H1 (cell line): ENCODE measurements around the gene NECTIN2. TPM values are rescaled to one million over a fixed set of nuclear protein-coding genes. Genes with fewer than 3 reads are reported as not detected.

Experiments
- CTCF ChIA-PET: fragments of 300-600 bp; sonication (Branson Sonifier 250); formaldehyde crosslinking; loops from one replicate; lab custom pipeline; 2021; ENCODE audit not compliant: partially characterized antibody; lab: Charles Lee
- POLR2A ChIA-PET: fragments of 300-600 bp; sonication (Branson Sonifier 250); formaldehyde crosslinking; loops from one replicate; lab custom pipeline; 2021; ENCODE audit warnings: inconsistent platforms; ENCODE audit not compliant: partially characterized antibody; lab: Charles Lee
- DNase-seq, 2 experiments: peaks; one replicate each; pipeline versions ENCODE4 v3.0.0 to v3.0.0-alpha.2; 2010 to 2022; ENCODE audit warnings: low spot score in 2 of 2, low read depth in 1 of 2, mixed read lengths in 1 of 2
- FAIRE-seq: peaks from 2 replicates; lab custom pipeline; 2011; peaks lifted over from hg19 to GRCh38; lab: Jason Lieb, UNC
- H2AFZ ChIP-seq: 2 replicates; pipeline ENCODE4 v1.8.1; 2012; ENCODE audit warnings: low read length, inconsistent platforms
- H2AK5ac ChIP-seq: 2 replicates; pipeline ENCODE4 v1.6.1; 2013; ENCODE audit warnings: low read depth, low read length
- H2BK120ac ChIP-seq: replicated peaks from 2 replicates; pipeline ENCODE3; 2013; ENCODE audit warnings: low read depth, low read length, inconsistent platforms
- H2BK12ac ChIP-seq: 2 replicates; pipeline ENCODE4 v1.6.1; 2013; ENCODE audit warnings: low read depth, low read length
- H2BK15ac ChIP-seq: 2 replicates; pipeline ENCODE4 v1.6.1; 2013; ENCODE audit warnings: low read length
- H2BK20ac ChIP-seq: 2 replicates; pipeline ENCODE4 v1.6.1; 2013; ENCODE audit warnings: low read length
- H2BK5ac ChIP-seq: 2 replicates; pipeline ENCODE4 v1.6.1; 2013; ENCODE audit warnings: low read depth, low read length
- H3K14ac ChIP-seq: 2 replicates; pipeline ENCODE4 v1.6.1; 2013; ENCODE audit warnings: inconsistent platforms; ENCODE audit not compliant: insufficient read length
- H3K18ac ChIP-seq: 2 replicates; pipeline ENCODE4 v1.6.1; 2013; ENCODE audit warnings: low read length; ENCODE audit errors: extremely low read depth
- H3K23ac ChIP-seq: 2 replicates; pipeline ENCODE4 v1.6.1; 2013; ENCODE audit warnings: inconsistent platforms; ENCODE audit not compliant: insufficient read length
- H3K23me2 ChIP-seq: 2 replicates; pipeline ENCODE4 v1.6.1; 2013; ENCODE audit warnings: low read depth, low read length
- H3K27ac ChIP-seq: 2 replicates; pipeline ENCODE4 v1.6.1; 2011; ENCODE audit warnings: low read depth, low read length, inconsistent platforms
- H3K27me3 ChIP-seq, 4 experiments: replicated peaks in 1 of 4; 1 replicate in 1 of 4; 2 replicates in 3 of 4; pipeline versions ENCODE4 v1.6.1 to v1.8.1; 2011 to 2013; ENCODE audit warnings: low read length in 3 of 4, mild to moderate bottlenecking in 3 of 4, inconsistent platforms in 2 of 4, mixed read lengths in 2 of 4, moderate library complexity in 1 of 4; ENCODE audit not compliant: control insufficient read depth in 3 of 4, insufficient read depth in 3 of 4; ENCODE audit errors: extremely low read depth in 1 of 4
- H3K36me3 ChIP-seq, 4 experiments: 2 replicates each; pipeline versions ENCODE4 v1.6.1 to v1.8.1; 2011 to 2013; ENCODE audit warnings: mild to moderate bottlenecking in 4 of 4, low read length in 3 of 4, moderate library complexity in 2 of 4, control low read depth in 1 of 4, inconsistent platforms in 1 of 4; ENCODE audit not compliant: insufficient read depth in 4 of 4, control insufficient read depth in 2 of 4
- H3K4ac ChIP-seq: replicated peaks from 2 replicates; pipeline ENCODE3; 2013; ENCODE audit warnings: low read length, low read depth, mixed read lengths, inconsistent platforms; ENCODE audit not compliant: insufficient read length
- H3K4me1 ChIP-seq, 4 experiments: replicated peaks in 1 of 4; 1 replicate in 1 of 4; 2 replicates in 3 of 4; pipeline versions ENCODE4 v1.6.1 to v1.8.1; 2011 to 2013; ENCODE audit warnings: low read length in 3 of 4, inconsistent platforms in 2 of 4, mixed read lengths in 1 of 4; ENCODE audit not compliant: insufficient read depth in 4 of 4, control insufficient read depth in 3 of 4
- H3K4me2 ChIP-seq, 2 experiments: 2 replicates each; pipeline versions ENCODE4 v1.6.1 to v1.8.1; 2011 to 2013; ENCODE audit warnings: low read depth in 2 of 2, low read length in 2 of 2, control low read depth in 1 of 2, inconsistent platforms in 1 of 2, mild to moderate bottlenecking in 1 of 2; ENCODE audit not compliant: insufficient read depth in 1 of 2
- H3K4me3 ChIP-seq, 4 experiments: fragments of 200-600, 300-600 bp in 1 of 4; sonication (generic), shearing (Covaris generic), sonication (Bioruptor Twin) in 1 of 4; 2 replicates each; pipeline versions ENCODE4 v1.5.1 to v1.8.1; 2011 to 2016; ENCODE audit warnings: low read length in 4 of 4, low read depth in 3 of 4, control low read depth in 2 of 4, inconsistent platforms in 2 of 4, mild to moderate bottlenecking in 2 of 4, mixed read lengths in 1 of 4, moderate library complexity in 1 of 4; ENCODE audit not compliant: insufficient read depth in 2 of 4; ENCODE audit errors: extremely low read depth in 1 of 4
- H3K56ac ChIP-seq: replicated peaks from 2 replicates; pipeline ENCODE3; 2013; ENCODE audit warnings: low read depth, mild to moderate bottlenecking, mixed read lengths, low read length, inconsistent platforms; ENCODE audit not compliant: insufficient read length
- H3K79me1 ChIP-seq: 2 replicates; pipeline ENCODE4 v1.6.1; 2013; ENCODE audit warnings: low read depth, low read length, control low read depth
- H3K79me2 ChIP-seq, 2 experiments: 2 replicates each; pipeline versions ENCODE4 v1.6.1 to v1.8.1; 2012 to 2013; ENCODE audit warnings: low read length in 2 of 2, mild to moderate bottlenecking in 2 of 2, inconsistent platforms in 1 of 2; ENCODE audit not compliant: insufficient read depth in 2 of 2, control insufficient read depth in 1 of 2
- H3K9ac ChIP-seq, 4 experiments: replicated peaks in 1 of 4; 1 replicate in 1 of 4; 2 replicates in 3 of 4; pipeline versions ENCODE4 v1.6.1 to v1.8.1; 2011 to 2013; ENCODE audit warnings: low read depth in 3 of 4, low read length in 3 of 4, control low read depth in 2 of 4, mild to moderate bottlenecking in 2 of 4, moderate library complexity in 2 of 4, inconsistent platforms in 1 of 4; ENCODE audit errors: extremely low read depth in 1 of 4
- H3K9me3 ChIP-seq, 2 experiments: 2 replicates each; pipeline versions ENCODE4 v1.6.1 to v1.8.1; 2012 to 2013; ENCODE audit warnings: mild to moderate bottlenecking in 2 of 2, moderate library complexity in 2 of 2, control low read depth in 1 of 2, inconsistent platforms in 1 of 2, low read depth in 1 of 2, low read length in 1 of 2, mixed read lengths in 1 of 2; ENCODE audit not compliant: insufficient read depth in 2 of 2
- H4K20me1 ChIP-seq, 2 experiments: replicated peaks in 1 of 2; 2 replicates each; pipeline versions ENCODE3 to v1.8.1; 2011 to 2013; ENCODE audit warnings: inconsistent platforms in 2 of 2, low read length in 2 of 2, mild to moderate bottlenecking in 1 of 2; ENCODE audit not compliant: insufficient read depth in 2 of 2, control insufficient read depth in 1 of 2
- H4K5ac ChIP-seq: 2 replicates; pipeline ENCODE4 v1.6.1; 2013; ENCODE audit warnings: low read length, low read depth, mixed read lengths, inconsistent platforms; ENCODE audit not compliant: insufficient read length
- H4K8ac ChIP-seq: 2 replicates; pipeline ENCODE4 v1.8.0; 2013; ENCODE audit warnings: mild to moderate bottlenecking, moderate library complexity, low read length, inconsistent platforms; ENCODE audit not compliant: insufficient read depth; ENCODE audit errors: extremely low read depth
- H4K91ac ChIP-seq: replicated peaks from 2 replicates; pipeline ENCODE3; 2013; ENCODE audit warnings: low read length, mixed read lengths, inconsistent platforms; ENCODE audit not compliant: insufficient read length
- CHD1 ChIP-seq: IDR thresholded peaks from 2 replicates; pipeline ENCODE4 v1.6.1; 2012; ENCODE audit warnings: low read depth, low read length, improper control_type of control experiment
- POLR2A ChIP-seq, 2 experiments: IDR thresholded peaks; 1 replicate in 1 of 2; 2 replicates in 1 of 2; pipeline ENCODE4 v1.6.1; 2011; ENCODE audit warnings: low read depth in 2 of 2, low read length in 2 of 2, mild to moderate bottlenecking in 2 of 2; ENCODE audit errors: control extremely low read depth in 1 of 2
- WGBS, 2 experiments: shearing (Covaris generic) in 1 of 2; methylation state at CpG; one replicate each; pipeline versions ENCODE4 v1.1.6 to v1.1.7; 2013 to 2015; ENCODE audit warnings: low lambda C conversion rate in 2 of 2, mixed read lengths in 2 of 2, inconsistent platforms in 1 of 2, low coverage in 1 of 2, missing lambda C conversion rate in 1 of 2; ENCODE audit not compliant: insufficient replicate concordance in 2 of 2, insufficient coverage in 1 of 2, insufficient read length in 1 of 2; ENCODE audit errors: extremely low coverage in 1 of 2, missing lambda C conversion rate in 1 of 2; 5-methylcytosine and 5-hydroxymethylcytosine counted together
- polyA plus RNA-seq, 7 experiments: library from polyadenylated mRNA; depleted of rRNA in 3 of 7; stranded (reverse) in 5 of 7; unstranded in 2 of 7; fragments of >200 nt in 5 of 7; fragments of 200-250 nt in 2 of 7; gene quantifications; 1 replicate in 5 of 7; 2 replicates in 1 of 7; 4 replicates in 1 of 7; pipeline versions ENCODE4 v1.2.1 to v1.2.3, GENCODE V29; 2011 to 2013; ENCODE audit warnings: missing spikeins in 2 of 7, mixed read lengths in 2 of 7
- total RNA-seq: library from RNA; stranded (reverse); fragmentation: NEBNext Ultra II Directional; extraction: Animal tissue kit (Norgen Biotek cat#: 25700); gene quantifications from 2 replicates; pipeline ENCODE4 v1.2.1, GENCODE V29; 2021
- TF ChIP-seq, protein P1 (sequence below): IDR thresholded peaks from 2 replicates; pipeline ENCODE4 v1.6.1; 2012; ENCODE audit warnings: low read length, inconsistent platforms

NECTIN2 gene
- total and polyA plus RNA-seq, 2 of the 8 experiments (the other 6 are each of a cell fraction or from before 2014, with no cell fraction given) = 184 to 237 TPM

DNA sequence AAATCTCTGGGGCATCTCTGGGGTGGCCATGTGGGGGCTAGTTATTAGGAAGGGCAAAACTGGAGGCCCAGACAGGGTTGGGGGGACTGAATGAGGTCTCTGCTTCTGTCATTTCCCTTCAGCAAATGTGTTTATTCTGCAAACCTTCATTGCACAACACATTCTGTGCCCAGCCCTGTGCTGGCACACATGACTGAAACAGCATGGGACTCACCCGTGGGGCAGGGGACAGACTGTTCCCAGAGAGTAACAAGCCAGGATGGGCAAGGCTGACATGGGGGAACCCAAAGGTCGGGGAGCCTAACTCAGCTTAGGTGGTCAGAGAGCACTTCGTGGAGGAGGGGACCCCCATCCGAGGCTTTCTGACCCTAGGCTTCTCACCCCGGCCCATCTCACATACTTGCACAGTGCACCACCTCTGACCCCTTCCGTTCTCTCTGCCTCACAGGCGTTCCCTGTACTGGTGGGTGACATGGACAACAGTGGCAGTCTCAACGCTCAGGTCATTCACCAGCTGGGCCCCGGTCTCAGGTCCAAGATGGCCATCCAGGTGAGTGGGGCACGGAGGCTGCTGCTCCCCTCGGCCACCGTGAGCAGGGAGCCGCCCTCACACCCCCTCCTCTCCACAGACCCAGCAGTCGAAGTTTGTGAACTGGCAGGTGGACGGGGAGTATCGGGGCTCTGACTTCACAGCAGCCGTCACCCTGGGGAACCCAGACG lies 47.4 kb downstream of the NECTIN2 start:
- 95% methylated on average over 18 of the region's 18 CpGs; no CpG with 5 or more reads in 1 of the 2 experiments for WGBS, 2 experiments
- Histone ChIP-seq H4K20me1 (peaks cover 14 to 30% of the 10 kb centered on the region in 2 experiments), H3K4ac (no peak overlapping the region), H4K91ac (no peak overlapping the region), H3K27ac (no peak overlapping the region), H3K79me1 (peaks cover 25% of the 10 kb centered on the region), H3K23me2 (peaks cover 17% of the 10 kb centered on the region), H2AFZ (no peak overlapping the region), H3K14ac (no peak overlapping the region), H2BK15ac (no peak overlapping the region), H4K8ac (no peak overlapping the region), H3K4me2 (no peak overlapping the region; a peak in 1 of 4 replicates), H2BK120ac (no peak overlapping the region), H2BK5ac (no peak overlapping the region), H3K23ac (no peak overlapping the region), H3K27me3 (no peaks in the 10 kb centered on the region), H3K9ac (no peak overlapping the region), H3K36me3 (peaks cover 36 to 55% (median 42%) of the 10 kb centered on the region in 4 experiments), H3K4me3 (no peak overlapping the region), H3K79me2 (peaks cover 7 to 42% of the 10 kb centered on the region in 2 experiments), H2BK20ac (no peak overlapping the region), H3K56ac (no peak overlapping the region), H2BK12ac (no peak overlapping the region), H2AK5ac (no peak overlapping the region), H3K9me3 (no peaks in the 10 kb centered on the region), H4K5ac (no peak overlapping the region), H3K4me1 (peaks cover 5 to 8% (median 7%) of the 10 kb centered on the region in 4 experiments), H3K18ac (no peak overlapping the region)
- FAIRE-seq (no peak), DNase-seq (no peak)
- TF ChIP-seq CHD1 (no peak), POLR2A (IDR thresholded peaks at IDR 0.05; ENCODE audit: control extremely low read depth in 1 of 2, low read depth in 2 of 2, low read length in 2 of 2) (peak in 1 of 2 experiments; percentile 45; a peak in 2 of 3 replicates)
- TF ChIP-seq, protein P1, sequence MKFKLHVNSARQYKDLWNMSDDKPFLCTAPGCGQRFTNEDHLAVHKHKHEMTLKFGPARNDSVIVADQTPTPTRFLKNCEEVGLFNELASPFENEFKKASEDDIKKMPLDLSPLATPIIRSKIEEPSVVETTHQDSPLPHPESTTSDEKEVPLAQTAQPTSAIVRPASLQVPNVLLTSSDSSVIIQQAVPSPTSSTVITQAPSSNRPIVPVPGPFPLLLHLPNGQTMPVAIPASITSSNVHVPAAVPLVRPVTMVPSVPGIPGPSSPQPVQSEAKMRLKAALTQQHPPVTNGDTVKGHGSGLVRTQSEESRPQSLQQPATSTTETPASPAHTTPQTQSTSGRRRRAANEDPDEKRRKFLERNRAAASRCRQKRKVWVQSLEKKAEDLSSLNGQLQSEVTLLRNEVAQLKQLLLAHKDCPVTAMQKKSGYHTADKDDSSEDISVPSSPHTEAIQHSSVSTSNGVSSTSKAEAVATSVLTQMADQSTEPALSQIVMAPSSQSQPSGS = no peak
- ChIA-PET POLR2A (interaction anchor here (0.7 to 9.8 kb wide), 8 partner anchors 12 to 199 kb away, joined by 3 to 247 read pairs (median 4); partner anchors contain the start of genes APOE, NECTIN2 and PPP1R37), CTCF (interaction anchor here (1.3 to 2.1 kb wide), 3 partner anchors 8 to 15 kb away, joined by 4 to 7 read pairs (median 5); no protein-coding TSS in a partner anchor)
